ENCODE measurements around the gene NBAS.

NBAS gene

GRCh38 chr2:15182275-15182674 is 378.9 kb downstream of the NBAS start:
- in situ Hi-C loops (cut with HindIII; ENCODE audit: low sequenced_read_pairs) = no loop called here

GRCh38 chr2:15181092-15181745 is 379.9 kb downstream of the NBAS start:
- in situ Hi-C loops (cut with HindIII; ENCODE audit: low sequenced_read_pairs) = no loop called here

- in situ Hi-C loops (cut with HindIII; ENCODE audit: low sequenced_read_pairs) = no loop called here
These were observed 380.8 kb downstream of the NBAS start for GRCh38 chr2:15180379-15180778.

GRCh38 chr2:15178946-15179345 is 382.2 kb downstream of the NBAS start:
- in situ Hi-C loops (cut with HindIII; ENCODE audit: low sequenced_read_pairs) = no loop called here

GRCh38 chr2:15177103-15177502 is 384.0 kb downstream of the NBAS start:
- in situ Hi-C loops (cut with HindIII; ENCODE audit: low sequenced_read_pairs) = no loop called here

GRCh38 chr2:15176604-15177003 is 384.5 kb downstream of the NBAS start:
- in situ Hi-C loops (cut with HindIII; ENCODE audit: low sequenced_read_pairs) = no loop called here

GRCh38 chr2:15174567-15174966 is 386.6 kb downstream of the NBAS start:
- in situ Hi-C loops (cut with HindIII; ENCODE audit: low sequenced_read_pairs) = no loop called here

GRCh38 chr2:15173501-15173900 is 387.6 kb downstream of the NBAS start:
- in situ Hi-C loops (cut with HindIII; ENCODE audit: low sequenced_read_pairs) = no loop called here

- in situ Hi-C loops (cut with HindIII; ENCODE audit: low sequenced_read_pairs) = no loop called here
These were observed 388.3 kb downstream of the NBAS start for GRCh38 chr2:15172825-15173224.

- in situ Hi-C loops (cut with HindIII; ENCODE audit: low sequenced_read_pairs) = no loop called here
These were observed 390.9 kb downstream of the NBAS start for GRCh38 chr2:15170070-15170775.

GRCh38 chr2:15169326-15170069 is 391.6 kb downstream of the NBAS start:
- in situ Hi-C loops (cut with HindIII; ENCODE audit: low sequenced_read_pairs) = no loop called here

GRCh38 chr2:15168116-15168515 is 393.0 kb downstream of the NBAS start:
- in situ Hi-C loops (cut with HindIII; ENCODE audit: low sequenced_read_pairs) = no loop called here

GRCh38 chr2:15166878-15167277 is 394.3 kb downstream of the NBAS start:
- in situ Hi-C loops (cut with HindIII; ENCODE audit: low sequenced_read_pairs) = no loop called here

GRCh38 chr2:15163326-15163725 is 397.8 kb downstream of the NBAS start:
- in situ Hi-C loops (cut with HindIII; ENCODE audit: low sequenced_read_pairs) = no loop called here

GRCh38 chr2:15162620-15163019 is 398.5 kb downstream of the NBAS start:
- in situ Hi-C loops (cut with HindIII; ENCODE audit: low sequenced_read_pairs) = no loop called here

- in situ Hi-C loops (cut with HindIII; ENCODE audit: low sequenced_read_pairs) = no loop called here
These were observed 400.7 kb downstream of the NBAS start for GRCh38 chr2:15160201-15160991.

GRCh38 chr2:15159751-15160177 is 401.4 kb downstream of the NBAS start:
- in situ Hi-C loops (cut with HindIII; ENCODE audit: low sequenced_read_pairs) = no loop called here

- in situ Hi-C loops (cut with HindIII; ENCODE audit: low sequenced_read_pairs) = no loop called here
These were observed 401.9 kb downstream of the NBAS start for GRCh38 chr2:15159206-15159605.

- in situ Hi-C loops (cut with HindIII; ENCODE audit: low sequenced_read_pairs) = no loop called here
These were observed 402.6 kb downstream of the NBAS start for GRCh38 chr2:15158532-15158931.

- in situ Hi-C loops (cut with HindIII; ENCODE audit: low sequenced_read_pairs) = no loop called here
These were observed 403.0 kb downstream of the NBAS start for GRCh38 chr2:15158100-15158499.

GRCh38 chr2:15155959-15156574 is 405.1 kb downstream of the NBAS start:
- in situ Hi-C loops (cut with HindIII; ENCODE audit: low sequenced_read_pairs) = no loop called here

Measured in endothelial cell of hepatic sinusoid (primary cell).